ENCODE results near the gene NPAS2.

Gene NPAS2

DNA sequence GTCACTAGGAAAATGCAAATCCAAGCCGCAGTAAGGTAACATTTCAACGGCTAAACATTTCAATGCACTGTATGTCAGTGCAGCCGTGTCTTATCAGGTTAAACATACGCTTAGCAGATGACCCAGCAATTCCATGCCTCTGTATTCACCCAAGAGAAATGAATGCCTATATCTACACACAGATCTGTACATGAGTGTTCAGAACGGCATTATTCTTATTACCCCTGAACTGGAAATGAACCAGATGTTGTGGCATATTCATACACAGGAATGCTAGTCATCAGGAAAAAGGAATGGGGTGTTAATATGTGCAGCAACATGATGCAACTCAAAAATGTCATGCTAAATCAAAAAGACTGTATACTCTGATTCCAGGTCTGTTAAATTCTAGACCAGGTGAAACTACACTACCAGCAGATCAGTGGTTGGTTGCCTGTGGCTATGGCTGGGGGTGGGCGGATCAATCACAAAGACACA, 101.8 kb downstream of the NPAS2 start:
- DNase-seq: no peak

DNA sequence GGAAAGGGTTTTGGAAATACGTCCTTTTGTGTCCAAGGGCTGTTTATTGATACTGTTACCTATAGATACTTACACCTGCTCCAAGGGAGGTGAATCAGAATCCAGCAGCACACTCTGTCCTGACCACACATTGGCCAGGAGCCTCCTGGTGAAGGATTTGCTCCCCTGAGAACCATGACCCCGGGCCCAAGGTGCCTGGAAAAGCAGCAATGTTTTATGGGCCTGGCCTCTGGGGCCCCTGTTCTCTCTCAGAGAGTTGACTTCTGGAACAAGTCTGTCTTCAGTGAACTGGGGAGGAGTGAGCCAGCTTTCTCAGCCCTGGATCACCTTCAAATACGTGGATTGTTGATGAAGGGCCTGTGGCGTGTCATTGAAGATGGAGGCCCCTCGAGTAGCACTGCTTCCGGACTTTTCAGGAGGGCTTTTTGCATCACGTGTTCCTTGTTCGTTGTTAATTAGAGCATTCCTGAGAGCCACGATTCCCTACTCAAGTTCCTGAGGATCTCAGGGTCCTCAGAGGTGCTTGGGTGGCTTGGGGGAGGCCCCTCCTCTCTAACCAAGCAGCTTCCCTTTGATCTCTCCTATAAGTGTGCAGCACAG, 103.6 kb downstream of the NPAS2 start:
- no peak for DNase-seq

- DNase-seq: no peak
Observed at GRCh38 chr2:100924122-100924519, 104.2 kb downstream of the NPAS2 start.

DNA sequence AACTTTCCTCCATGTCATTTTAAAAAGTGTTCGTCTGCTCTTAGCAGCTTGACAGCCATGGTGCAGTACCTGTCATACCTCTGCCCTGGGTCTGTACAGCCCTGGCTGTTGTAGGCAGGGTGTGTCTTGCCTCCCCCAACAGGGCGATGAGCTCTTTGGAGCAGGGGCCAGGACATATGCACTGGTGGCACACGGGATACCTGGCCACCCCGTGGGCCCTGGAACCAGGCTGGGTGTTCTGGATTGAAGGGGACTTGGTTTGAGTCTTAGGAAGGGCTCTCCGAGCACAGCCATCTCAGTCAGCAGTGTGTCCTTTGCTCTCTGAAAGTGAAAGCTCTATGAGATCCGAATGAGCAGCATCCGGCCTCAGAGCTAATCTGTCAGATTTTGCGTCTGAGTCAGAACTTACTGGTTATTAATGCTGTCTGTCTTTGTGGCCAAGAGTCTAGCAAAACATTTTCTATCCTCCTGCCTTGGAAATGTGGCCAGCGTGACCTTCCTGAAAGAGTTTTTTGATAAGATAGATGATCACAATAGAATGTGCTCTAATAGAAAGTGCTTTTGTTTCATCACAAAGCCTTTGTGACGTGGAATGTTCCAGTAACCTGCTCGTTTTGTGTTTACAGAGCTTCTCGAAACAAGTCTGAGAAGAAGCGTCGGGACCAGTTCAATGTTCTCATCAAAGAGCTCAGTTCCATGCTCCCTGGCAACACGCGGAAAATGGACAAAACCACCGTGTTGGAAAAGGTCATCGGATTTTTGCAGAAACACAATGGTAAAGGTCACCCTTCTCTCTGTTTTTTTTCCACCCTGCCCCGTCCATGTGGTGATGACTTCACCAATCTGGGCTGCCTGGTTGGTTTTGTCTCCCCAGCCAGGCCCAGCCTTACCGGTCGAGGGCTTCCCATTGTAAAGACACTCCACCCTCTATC, 104.8 kb downstream of the NPAS2 start:
- no peak for DNase-seq

DNA sequence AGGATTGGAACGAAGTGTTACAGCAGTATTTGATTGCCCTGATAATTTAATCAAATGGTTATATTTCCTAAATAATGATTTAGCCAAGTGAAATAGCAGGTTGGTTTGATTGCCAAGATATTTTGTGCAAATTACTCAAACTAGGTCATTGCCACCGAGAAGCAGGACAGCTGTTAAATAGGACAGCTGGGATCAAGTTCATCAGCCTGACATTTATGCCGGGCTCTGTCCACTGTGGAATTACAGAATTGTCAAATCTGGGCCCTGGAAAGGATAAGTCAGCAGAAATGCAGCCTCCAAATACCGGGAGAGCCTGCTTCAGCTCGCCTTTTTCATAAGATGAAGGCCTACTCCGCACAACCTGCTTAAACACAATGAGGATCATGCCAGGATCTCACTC, 108.3 kb downstream of the NPAS2 start:
- DNase-seq: no peak

- no peak for DNase-seq
Observed at GRCh38 chr2:100929147-100929546, 109.2 kb downstream of the NPAS2 start.

GRCh38 chr2:100934504-100935371, 114.8 kb downstream of the NPAS2 start:
- DNase-seq: no peak

DNA sequence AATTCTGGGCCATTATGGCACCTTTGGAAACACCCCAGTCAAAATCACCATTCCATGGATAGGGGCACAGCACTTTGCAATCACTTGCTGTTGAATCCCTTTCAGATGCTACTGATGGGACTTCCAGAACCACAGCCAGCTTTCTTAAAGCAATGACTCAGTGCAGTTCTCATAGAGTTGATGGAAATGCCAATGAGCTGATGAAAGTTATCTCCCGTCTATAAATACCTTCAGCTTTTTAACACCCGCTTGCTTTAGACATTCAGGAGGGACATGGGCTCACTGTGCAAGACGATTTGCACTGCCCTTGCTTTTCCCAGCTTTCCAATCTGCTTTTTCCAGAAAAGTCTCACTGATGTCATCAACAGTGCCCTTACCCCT, 115.4 kb downstream of the NPAS2 start:
- no peak for DNase-seq

DNA sequence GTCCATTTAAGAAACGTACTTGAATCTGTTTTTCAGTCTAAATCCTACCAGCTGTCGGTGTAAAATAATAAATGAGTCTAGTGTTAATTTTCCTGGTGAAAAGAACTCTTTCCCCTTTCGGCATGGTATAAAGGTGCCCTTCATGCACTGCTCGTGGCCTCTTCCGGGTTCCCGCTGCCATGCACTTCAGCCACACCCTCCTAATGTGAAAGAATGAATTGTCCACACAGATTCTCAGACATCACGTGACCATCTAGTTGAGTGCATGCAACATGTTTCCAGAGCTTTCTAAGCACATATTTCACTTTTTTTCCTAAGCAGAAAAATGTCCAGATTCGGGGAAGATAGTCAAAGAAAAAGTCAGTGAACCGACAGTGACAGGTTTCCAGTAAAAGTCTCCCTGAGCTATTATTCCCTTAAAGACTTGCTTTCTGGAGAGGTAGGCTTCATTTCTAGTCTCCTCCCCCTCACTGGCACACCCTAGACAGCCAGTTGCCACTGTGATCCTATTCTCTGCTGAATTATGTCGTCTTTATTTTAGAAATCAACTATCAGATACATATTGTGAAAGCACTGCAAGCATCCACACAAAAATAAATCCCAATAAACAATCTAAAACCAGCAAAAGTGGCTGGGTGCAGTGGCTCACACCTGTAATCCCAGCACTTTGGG, 116.3 kb downstream of the NPAS2 start:
- no peak for DNase-seq

DNA sequence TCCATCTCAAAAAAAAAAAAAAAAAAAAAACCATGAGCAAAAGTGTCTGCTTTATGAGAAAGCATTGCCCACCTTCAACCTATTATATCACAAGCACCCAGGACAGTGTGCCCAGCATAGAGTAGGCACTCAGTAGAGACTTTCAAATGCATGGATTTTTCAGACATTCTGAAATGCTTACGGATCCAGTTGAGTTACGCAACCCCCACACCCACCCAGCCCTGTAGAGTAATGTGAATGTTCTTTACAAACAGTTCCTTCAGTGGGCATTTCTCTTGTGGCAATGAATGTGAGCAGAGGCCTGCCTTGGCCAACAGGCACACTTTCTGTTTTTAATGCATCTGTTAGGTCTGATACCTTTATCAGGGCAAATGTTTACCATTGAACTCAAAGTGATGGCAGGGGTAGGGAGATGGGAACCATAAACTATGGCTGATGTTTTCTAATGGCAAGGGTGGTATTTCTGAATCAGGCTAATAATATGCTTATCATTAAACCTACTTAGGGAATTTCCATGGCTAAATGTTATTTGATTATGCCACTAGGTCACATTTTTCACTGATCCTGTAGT, 117.1 kb downstream of the NPAS2 start:
- DNase-seq: no peak

GRCh38 chr2:100938031-100939026, 118.4 kb downstream of the NPAS2 start:
- no peak for DNase-seq

DNA sequence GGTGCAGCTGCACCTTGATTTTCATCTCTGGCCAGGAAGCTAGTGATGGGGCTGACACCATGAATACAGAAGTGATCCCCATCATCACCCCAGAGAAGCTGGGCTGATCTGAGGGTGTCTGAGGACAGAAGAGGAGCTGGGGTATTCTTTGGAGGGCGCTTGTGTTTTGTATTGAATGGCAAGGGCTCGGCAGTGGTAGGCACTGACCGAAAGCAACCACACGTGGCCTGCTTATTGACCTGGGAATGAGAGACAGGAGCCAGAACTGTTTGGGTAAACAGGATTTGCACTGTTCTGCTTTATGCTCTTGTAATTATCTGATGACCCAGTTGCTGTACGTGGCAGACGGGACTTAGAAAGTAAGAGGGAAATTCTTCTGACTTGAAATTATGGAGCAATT, 119.5 kb downstream of the NPAS2 start:
- no peak for DNase-seq

GRCh38 chr2:100940240-100940639, 120.3 kb downstream of the NPAS2 start:
- DNase-seq: no peak

GRCh38 chr2:100940766-100941645, 121.1 kb downstream of the NPAS2 start:
- no peak for DNase-seq

GRCh38 chr2:100941646-100942240, 121.8 kb downstream of the NPAS2 start:
- no peak for DNase-seq

DNA sequence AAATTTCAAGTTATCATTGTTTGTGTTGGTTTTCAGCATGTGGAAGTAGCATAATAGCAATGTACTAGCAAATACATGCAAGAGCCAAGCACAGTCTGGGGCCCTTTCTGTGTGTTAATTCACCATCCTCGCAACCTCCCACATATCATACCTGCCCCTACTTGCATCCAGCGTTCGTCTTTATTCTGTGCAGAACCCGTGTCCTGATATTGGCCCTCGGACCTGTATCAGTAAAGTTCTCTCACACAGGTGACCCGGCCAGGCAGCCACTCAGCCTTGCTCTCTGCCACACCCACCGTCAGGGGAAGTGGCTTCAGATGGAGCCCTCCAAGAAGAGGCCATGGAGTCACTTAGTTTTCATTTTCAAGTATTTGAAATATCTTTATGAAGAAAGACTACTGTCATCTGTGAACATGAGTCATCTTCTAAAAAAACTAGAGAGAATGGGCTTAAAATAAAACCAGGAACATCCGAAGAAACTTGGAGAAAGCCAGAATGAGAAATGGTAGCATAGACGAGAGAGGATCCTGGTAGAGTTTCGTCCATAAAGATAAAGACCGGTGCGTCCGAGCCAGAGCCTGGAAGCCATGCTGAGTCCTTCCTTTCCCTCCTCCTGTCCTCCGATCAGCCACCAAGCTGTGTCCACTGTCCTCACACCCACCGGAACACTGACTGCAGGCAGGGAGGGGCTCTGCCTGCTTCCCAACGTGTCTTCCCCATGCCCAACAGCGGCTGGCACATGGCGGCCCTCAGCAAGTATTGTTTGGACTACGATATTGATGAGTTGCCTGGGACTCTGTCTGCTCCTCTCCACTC, 124.9 kb downstream of the NPAS2 start:
- no peak for DNase-seq

GRCh38 chr2:100945433-100945740, 125.4 kb downstream of the NPAS2 start:
- DNase-seq: no peak

DNA sequence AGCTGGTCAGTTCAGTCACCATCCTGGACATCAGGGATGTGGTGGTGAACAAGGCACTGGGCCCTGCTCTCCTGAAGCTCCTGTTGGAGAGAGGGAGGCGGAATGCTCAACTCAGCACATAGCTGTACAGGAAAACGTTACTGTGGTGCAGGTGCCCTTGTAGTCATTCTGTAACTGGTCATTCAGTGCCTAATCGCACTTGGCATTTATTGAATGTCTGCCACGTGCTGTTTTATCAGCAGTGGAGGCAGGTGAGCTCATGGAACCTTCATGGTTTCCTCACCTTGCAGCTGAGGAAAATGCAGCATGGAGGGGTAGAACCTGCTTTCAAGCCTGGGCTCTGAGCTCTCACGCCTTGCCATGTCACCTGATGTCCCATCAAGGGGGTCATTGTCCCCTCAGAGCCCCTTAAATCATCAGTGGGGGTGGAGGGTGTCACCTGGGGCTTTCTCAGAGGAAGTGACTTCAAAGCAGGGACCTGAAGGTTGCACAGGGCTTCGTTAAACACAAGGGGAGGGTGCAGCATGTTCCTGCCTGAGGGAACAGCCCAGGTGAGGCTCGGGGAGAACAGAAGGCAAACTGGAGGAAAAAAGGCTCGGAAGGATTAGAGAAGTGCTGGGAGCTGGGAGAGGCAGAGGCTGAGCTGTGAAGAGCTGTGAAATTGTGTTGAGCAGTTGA, 126.1 kb downstream of the NPAS2 start:
- no peak for DNase-seq

All from T-helper 9 cell (primary cell).